ENCODE measurements around the gene HMCN2.
"Not testable (repeated sequence)": the region's sequence is repeated elsewhere in the genome, so short reads cannot be mapped to it uniquely, and the experiment has no call there.

- TF ChIP-seq CTCF (IDR thresholded peaks at IDR 0.05); EP300 (IDR thresholded peaks at IDR 0.05; ENCODE audit: borderline replicate concordance in 1 of 2, low read depth in 1 of 2, low read length in 1 of 2); USF1 (IDR thresholded peaks at IDR 0.05; ENCODE audit: borderline replicate concordance, low read depth); JUND (IDR thresholded peaks at IDR 0.05); POLR2AphosphoS5 (IDR thresholded peaks at IDR 0.05; ENCODE audit: low read depth, low read length); YY1 (IDR thresholded peaks at IDR 0.05; ENCODE audit: low read depth); RAD21 (IDR thresholded peaks at IDR 0.05; ENCODE audit: low read length); IRF3 (IDR thresholded peaks at IDR 0.05; ENCODE audit: low read depth, low read length): not testable (repeated sequence)
These were observed 75.0 kb downstream of the HMCN2 start for GRCh38 chr9:130340557-130340956.
